Measurements from ENCODE around the gene FBP2. TPM values are rescaled to one million over a fixed set of nuclear protein-coding genes. Genes with fewer than 3 reads are reported as not detected.

The FBP2 gene
- total and polyA plus RNA-seq, 2 of the 8 experiments (the other 6 are each of a cell fraction or from before 2014, with no cell fraction given), result not detected

DNA sequence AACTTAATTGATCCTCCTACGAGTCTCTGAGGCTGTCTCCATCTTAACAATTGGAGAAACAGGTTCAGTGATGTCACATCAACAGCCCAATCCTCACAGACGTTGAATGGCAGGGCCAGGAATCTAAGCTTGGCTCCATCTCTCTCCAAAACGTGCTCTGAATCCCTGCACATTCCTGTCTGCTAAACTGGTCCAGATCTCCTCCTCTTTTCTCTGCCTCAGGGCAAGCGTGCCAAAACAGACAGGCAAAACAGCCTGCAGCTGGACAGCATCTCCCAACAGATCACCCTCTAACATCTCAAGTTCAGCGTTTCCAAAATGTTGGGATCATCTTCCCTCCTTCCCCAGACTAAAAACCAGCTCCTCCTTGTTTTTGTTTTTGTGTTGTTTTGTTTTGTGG is 39.1 kb upstream of the FBP2 start:
- Histone ChIP-seq H3K4me2 (ENCODE audit: insufficient read depth in 1 of 2, low read depth in 2 of 2, low read length in 2 of 2) (no peak overlapping the region), H2BK5ac (ENCODE audit: low read depth, low read length) (no peak overlapping the region), H3K14ac (ENCODE audit: insufficient read length) (no peak overlapping the region), H3K27me3 (replicated peaks in 1 of 4; ENCODE audit: control insufficient read depth in 3 of 4, extremely low read depth in 1 of 4, insufficient read depth in 3 of 4, low read length in 3 of 4) (peaks cover 1 to 8% (median 4%) of the 10 kb centered on the region in 4 experiments; a peak in 6 of 7 replicates), H3K23ac (ENCODE audit: insufficient read length) (no peak overlapping the region), H2AFZ (ENCODE audit: low read length) (no peak overlapping the region), H3K4me3 (ENCODE audit: extremely low read depth in 1 of 4, insufficient read depth in 2 of 4, low read depth in 3 of 4, low read length in 4 of 4) (no peak overlapping the region), H3K9me3 (ENCODE audit: insufficient read depth in 2 of 2, low read depth in 1 of 2, low read length in 1 of 2) (no peaks in the 10 kb centered on the region), H4K8ac (ENCODE audit: extremely low read depth, insufficient read depth, low read length) (no peak overlapping the region), H4K91ac (replicated peaks; ENCODE audit: insufficient read length, low read length) (no peak overlapping the region), H4K20me1 (replicated peaks in 1 of 2; ENCODE audit: control insufficient read depth in 1 of 2, insufficient read depth in 2 of 2, low read length in 2 of 2) (no peaks in the 10 kb centered on the region), H2BK15ac (ENCODE audit: low read length) (no peak overlapping the region), H3K27ac (ENCODE audit: low read depth, low read length) (no peak overlapping the region), H3K23me2 (ENCODE audit: low read depth, low read length) (no peaks in the 10 kb centered on the region), H4K5ac (ENCODE audit: insufficient read length, low read depth, low read length) (no peak overlapping the region), H3K4ac (replicated peaks; ENCODE audit: insufficient read length, low read depth, low read length) (no peak overlapping the region), H2AK5ac (ENCODE audit: low read depth, low read length) (0 out of 2 replicates have a peak overlapping the region, but pooled peaks have one; percentile 24), H2BK20ac (ENCODE audit: low read length) (no peak overlapping the region), H3K56ac (replicated peaks; ENCODE audit: insufficient read length, low read depth, low read length) (no peak overlapping the region), H3K79me2 (ENCODE audit: control insufficient read depth in 1 of 2, insufficient read depth in 2 of 2, low read length in 2 of 2) (no peaks in the 10 kb centered on the region), H2BK120ac (replicated peaks; ENCODE audit: low read depth, low read length) (no peak overlapping the region), H3K4me1 (replicated peaks in 1 of 4; ENCODE audit: control insufficient read depth in 3 of 4, insufficient read depth in 4 of 4, low read length in 3 of 4) (peaks cover 9 to 13% (median 10%) of the 10 kb centered on the region in 4 experiments), H3K18ac (ENCODE audit: extremely low read depth, low read length) (no peak overlapping the region), H2BK12ac (ENCODE audit: low read depth, low read length) (no peak overlapping the region), H3K79me1 (ENCODE audit: low read depth, low read length) (no peaks in the 10 kb centered on the region), H3K36me3 (ENCODE audit: control insufficient read depth in 2 of 4, insufficient read depth in 4 of 4, low read length in 3 of 4) (no peaks in the 10 kb centered on the region), H3K9ac (replicated peaks in 1 of 4; ENCODE audit: extremely low read depth in 1 of 4, low read depth in 3 of 4, low read length in 3 of 4) (no peak overlapping the region)
- no peak for DNase-seq (ENCODE audit: low read depth in 1 of 2, low spot score in 2 of 2)
- ChIA-PET POLR2A (ENCODE audit: partially characterized antibody) (interaction anchor here (0.8 kb wide), 1 partner anchor 8 kb away, joined by 4 read pairs; no protein-coding TSS in a partner anchor), CTCF (ENCODE audit: partially characterized antibody) (interaction anchor here (0.9 to 6.5 kb wide), 5 partner anchors 12 to 484 kb away, joined by 3 to 37 read pairs (median 5); no protein-coding TSS in a partner anchor)
- WGBS, 2 experiments (ENCODE audit: extremely low coverage in 1 of 2, insufficient coverage in 1 of 2, insufficient read length in 1 of 2, insufficient replicate concordance in 2 of 2, low coverage in 1 of 2, low lambda C conversion rate in 2 of 2, missing lambda C conversion rate in 1 of 2), result 80% methylated on average over 5 of the region's 5 CpGs; no CpG with 5 or more reads in 1 of the 2 experiments
- no peak for TF ChIP-seq TBP (IDR thresholded peaks at IDR 0.05; ENCODE audit: low read depth, low read length)
- FAIRE-seq, result no peak

Data from H1 (cell line).